ENCODE measurements around the gene PRF1.

The PRF1 gene

DNA sequence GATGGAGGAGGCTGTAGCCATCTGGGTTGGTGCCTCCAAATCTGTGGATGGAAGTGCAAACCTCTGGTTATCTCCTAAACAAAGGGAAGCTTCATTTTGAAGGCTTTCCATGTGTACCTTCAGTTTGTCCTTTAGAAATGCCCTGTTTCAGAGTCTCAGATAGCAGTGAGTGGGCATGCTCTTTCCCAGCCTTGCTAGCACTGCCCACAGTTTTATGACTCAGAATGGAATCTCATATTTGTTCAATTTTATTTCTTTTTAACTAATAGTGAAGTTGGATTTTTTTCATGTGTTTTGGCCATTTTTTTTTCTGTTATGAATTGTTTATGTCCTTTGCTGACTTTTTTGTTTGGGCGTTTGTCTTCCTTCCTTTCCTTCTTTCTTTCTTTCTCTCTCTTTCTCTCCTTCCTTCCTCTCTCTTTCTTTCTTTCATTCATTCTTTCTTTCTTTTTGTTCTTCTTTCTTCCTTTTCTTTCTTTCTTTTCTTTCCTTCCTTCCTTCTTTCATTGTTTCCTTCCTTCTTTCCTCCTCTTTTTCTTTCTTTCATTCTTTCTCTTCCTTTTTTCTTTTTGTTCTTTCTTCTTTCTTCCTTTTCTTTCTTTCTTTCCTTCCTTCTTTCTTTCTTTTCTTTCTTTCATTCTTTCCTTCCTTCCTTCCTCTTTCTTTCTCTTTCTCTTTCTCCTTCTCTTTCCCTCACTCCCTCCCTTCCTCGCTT lies 25.6 kb downstream of the PRF1 start:
- DNase-seq (ENCODE audit: low spot score), result no peak

- DNase-seq (ENCODE audit: low spot score), result peak; percentile 57
Observed at GRCh38 chr10:70575874-70576802, 26.4 kb downstream of the PRF1 start.

- DNase-seq (ENCODE audit: low spot score), result no peak
Observed at GRCh38 chr10:70575486-70575873, 27.1 kb downstream of the PRF1 start.

DNA sequence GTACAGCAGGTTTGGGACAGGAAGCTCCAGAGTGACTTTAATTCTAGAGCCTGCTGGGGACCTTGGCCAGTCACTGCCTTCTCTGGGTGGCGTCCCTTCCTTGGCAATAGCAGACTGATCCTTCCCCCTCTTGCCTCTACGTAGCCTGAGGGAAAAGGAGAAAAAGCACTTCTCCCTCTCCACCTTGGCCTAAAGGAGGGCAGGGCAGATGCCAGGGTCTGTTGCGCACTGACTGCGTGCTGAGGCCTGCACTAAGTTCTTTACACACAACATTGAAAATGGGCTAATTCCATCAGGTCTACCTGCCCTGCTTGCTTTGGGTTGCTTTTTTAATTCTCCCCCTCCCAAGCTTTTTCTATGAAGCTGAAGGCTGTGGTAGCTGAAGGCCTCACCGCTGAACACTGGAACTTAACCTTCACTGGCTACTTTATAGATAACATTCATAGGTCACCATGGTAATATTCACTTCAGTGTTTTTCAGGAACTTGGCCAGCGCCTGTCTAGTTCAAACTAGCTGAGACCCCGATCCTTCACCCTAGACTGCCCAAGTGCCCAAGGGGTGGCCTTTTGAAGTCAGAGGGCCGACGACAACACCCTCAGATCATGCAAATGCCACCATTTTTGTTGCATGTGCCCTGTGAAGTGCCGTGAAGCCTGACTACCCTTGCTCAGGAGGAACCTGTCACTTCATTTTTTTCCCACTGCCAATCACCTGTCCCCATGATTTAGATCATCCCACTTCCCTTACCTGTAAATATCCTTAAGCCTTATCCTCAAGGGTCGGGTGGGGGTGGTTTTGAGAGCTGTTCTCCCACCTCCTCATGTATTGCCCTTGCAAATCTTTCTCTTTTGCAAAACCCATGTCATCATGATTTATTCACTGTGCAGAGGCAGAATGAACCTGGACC lies 28.7 kb downstream of the PRF1 start:
- no peak for DNase-seq (ENCODE audit: low spot score)

DNA sequence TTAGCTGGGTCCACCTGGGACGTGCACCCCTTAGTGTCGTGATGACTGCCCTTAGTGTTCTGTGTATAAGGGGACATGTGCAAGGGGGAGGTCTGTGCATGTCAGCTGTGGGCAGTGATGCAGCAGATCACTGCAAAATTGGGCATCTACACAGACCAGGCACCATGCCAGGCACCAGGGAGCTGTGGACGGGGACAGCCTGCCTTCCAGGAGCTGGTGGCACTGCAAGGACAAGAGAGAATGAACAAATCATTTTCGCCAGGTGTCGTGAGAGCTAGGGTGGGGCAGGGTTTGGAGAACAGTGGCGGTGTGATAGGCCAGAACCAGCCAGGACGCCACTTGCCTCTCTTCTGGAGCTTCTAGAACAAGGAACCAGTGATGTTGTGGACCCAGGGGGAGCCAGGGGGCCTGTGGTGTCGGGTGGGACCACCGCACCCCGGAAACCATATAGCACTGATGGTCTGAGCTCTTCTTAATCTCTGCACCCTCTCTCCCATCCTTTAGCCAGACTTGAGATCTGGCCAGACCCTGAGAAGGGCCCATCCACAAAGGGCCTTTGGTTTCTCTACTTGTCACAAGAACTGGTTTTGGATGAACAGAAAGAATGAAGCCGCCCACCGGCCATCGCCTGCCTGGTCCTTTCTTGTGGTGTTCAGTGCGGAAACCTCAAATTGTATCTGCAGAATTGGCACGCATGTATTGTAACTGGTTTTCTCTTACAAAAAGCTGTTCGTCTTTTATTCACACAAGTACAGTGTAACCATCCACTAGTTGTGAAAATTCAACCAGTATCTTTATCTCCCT lies 30.7 kb downstream of the PRF1 start:
- no peak for DNase-seq (ENCODE audit: low spot score)

GRCh38 chr10:70571236-70571635 lies 31.3 kb downstream of the PRF1 start:
- DNase-seq (ENCODE audit: low spot score), result no peak

DNA sequence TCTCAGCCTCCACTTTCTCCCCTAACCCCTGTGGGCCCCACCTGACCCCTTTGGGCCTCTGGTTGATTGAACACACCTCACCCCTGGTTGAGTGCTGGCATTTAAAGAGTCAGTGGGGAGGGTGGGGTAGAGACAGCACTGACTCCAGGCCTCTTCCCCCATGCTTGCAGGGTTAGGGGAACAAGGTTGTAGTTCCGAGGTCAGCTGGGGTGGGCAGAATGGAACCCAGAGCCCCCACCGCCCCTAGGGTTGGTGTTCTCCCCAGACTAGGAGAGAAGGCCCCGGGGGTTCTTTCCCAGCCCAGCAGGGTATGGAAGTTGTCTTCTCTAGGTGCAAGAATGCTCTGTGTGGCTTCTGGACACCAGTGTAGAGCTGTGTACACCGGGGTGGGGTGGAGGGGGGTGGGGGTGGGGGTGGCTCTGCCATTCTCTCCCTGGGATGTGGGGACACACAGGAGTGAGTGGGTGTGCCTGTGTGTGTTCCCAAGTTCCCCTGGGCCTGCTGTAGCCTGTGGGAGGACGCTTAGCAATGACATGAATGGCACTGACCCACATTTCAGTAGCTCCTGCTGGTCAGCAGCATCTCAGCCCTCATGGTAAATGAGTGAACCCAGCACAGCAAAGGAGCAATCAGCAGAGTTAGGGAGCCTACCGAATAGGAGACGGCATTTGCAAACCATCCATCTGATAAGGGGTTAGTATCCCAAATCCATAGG lies 33.6 kb downstream of the PRF1 start:
- DNase-seq (ENCODE audit: low spot score), result no peak

GRCh38 chr10:70568113-70568512 lies 34.4 kb downstream of the PRF1 start:
- no peak for DNase-seq (ENCODE audit: low spot score)

GRCh38 chr10:70567603-70568002 lies 34.9 kb downstream of the PRF1 start:
- no peak for DNase-seq (ENCODE audit: low spot score)

GRCh38 chr10:70566515-70567290 lies 35.8 kb downstream of the PRF1 start:
- no peak for DNase-seq (ENCODE audit: low spot score)

DNA sequence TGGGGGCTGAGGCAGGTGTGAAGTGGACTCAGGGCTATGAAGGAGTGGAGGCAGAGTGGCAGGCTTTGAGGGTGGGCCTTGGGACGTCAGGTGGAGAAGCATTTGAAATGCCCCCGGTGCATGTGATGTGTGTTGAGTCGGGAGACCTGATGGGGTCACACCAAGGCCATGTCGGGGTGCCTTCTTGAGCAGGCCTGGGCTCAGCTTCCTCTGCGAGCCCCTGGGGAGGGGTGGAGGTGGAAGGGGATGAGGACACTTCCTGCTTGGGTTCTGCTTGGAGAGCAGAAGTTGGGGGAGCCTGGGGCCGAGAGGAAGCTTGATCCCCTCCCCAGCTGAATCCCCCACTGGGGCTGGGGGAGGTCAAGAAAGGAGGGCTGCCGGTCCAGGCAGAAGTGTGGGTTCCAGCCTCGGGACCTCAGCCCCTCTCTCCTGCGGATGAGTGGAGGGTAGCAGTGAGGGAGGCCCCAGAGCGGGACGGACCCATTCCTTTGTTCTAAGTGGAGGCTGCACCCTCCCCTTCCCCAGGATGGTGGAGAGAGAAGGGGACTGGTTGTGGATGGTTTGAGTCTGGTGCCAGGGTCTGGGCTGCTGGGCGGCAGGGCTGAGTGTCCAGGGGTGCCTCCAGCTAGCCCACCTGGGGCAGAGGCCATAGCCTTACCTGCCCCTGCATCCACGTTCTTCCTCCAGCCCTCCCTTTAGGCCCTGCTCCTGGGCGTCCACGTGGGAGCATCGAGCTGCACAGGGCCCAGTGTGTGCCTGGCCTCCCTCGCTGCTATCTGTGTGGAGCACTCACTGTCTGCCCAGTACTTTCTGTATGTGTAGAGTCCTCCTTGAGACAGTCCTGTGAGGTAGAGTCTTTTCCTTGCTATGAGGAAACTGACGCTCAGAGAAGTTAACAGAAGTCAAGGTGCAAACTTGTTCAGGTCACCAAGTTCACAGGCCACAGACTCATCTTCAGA lies 36.7 kb downstream of the PRF1 start:
- no peak for DNase-seq (ENCODE audit: low spot score)

DNA sequence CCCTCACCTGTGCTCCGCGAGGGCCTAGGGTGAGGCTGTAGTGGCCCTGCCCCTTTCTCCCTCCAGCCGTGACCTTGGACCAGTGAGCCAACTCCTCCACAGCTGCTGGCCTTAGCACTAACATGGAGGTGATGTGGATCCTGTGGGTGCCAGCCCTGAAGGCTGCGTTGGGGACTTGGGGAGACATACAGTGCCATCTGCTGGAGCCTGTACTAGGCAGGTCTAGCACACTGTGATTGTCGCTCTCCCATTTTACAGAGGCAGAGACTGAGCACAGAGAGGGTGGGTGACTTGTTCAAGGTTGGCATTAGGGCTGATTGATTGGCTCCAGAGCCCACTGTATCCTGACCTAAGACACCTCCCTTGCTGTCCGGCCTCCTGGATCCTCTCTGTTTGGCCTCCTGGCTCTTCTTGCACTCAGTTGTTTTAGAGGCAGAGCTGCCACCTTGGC lies 37.6 kb downstream of the PRF1 start:
- peak; percentile 58 for DNase-seq (ENCODE audit: low spot score)

GRCh38 chr10:70564113-70564725 lies 38.3 kb downstream of the PRF1 start:
- DNase-seq (ENCODE audit: low spot score), result no peak

GRCh38 chr10:70563230-70563629 lies 39.3 kb downstream of the PRF1 start:
- no peak for DNase-seq (ENCODE audit: low spot score)

DNA sequence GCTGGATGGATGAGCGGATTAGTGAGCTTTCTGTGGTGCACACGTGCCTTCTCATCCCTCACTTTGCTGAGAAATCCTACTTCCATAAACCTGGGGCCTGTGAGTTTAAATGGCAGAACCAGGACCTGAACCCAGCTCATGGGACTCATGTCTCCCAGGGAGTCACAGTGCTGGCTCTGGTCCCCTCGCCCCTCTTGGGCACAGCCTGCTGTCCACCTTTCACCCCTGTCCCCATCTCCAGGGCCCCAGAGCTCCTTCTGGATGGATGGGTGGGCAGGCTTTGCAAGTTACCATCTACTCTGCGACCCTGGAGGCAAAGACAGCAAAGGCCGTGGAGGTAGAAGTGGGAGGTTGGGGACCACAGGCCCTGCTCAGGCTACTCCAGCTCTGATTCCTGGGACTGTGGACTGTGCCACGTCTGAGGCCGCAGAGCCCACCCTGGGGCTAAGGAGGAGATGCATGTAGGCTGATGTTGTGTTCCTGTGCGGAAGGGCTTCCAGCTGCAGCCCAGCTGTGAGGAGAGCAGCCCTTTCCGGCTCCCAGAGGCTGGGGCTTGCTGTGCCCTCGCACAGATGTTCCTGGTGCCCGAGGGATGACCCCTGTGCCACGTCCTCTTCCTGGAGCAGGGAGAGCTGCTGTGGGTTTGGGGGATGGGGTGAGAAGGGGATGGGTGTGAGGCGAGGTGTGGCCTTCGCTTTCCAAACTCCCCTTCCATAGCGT lies 40.3 kb downstream of the PRF1 start:
- DNase-seq (ENCODE audit: low spot score), result no peak

DNA sequence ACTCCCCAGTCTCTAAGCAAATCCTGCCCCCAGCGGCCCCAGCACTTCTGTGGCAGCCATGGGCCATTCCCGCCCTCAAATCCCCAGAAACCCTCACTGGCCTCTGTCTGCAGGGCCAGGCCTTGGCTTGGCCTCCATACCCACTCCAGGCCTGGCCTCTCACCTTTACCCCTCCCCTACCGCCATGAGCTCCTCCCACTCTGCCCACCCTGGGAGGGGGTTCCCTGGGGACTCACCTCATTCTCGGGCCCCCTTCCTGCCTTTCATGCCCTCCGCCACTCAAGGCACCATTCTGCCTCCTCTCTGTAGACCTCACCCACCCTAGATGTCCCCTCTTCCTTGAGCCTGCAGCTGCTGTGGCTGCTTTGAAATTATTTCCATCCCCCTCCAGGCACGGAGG lies 41.0 kb downstream of the PRF1 start:
- DNase-seq (ENCODE audit: low spot score), result no peak

GRCh38 chr10:70561070-70561469 lies 41.5 kb downstream of the PRF1 start:
- DNase-seq (ENCODE audit: low spot score), result no peak

DNA sequence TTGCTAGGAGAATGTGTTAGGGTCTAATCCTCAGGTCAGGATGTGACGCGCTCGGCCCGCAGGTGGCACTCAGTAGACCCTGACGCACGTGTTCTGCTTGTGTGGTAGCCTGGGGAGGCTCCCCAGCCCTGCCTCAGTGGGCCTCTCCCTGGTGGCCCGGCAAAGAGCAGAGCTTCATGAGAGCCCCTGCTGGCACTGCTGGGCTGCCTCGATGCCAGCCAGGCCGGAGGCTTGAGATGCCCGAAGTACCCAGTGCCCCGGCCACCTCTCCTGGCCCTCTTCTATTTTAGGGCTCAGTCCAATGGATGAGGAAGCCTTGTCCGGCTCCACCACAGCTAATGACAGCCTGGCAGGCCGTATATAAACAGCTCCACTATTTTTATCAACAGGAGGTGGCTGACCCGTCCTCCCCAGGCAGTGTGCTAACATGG lies 42.0 kb downstream of the PRF1 start:
- peak; percentile 78 for DNase-seq (ENCODE audit: low spot score)

Data from NAMALWA (cell line).